WERI-Rb-1 (cell line): ENCODE results near the gene GAB2.

Experiments used
- DNase-seq: peaks from one replicate; pipeline ENCODE4 v3.0.0-alpha.2; 2020
- H3K27ac ChIP-seq: fragments of 250-450 bp; sonication (Bioruptor Pico); 2 replicates; pipeline ENCODE4 v1.5.1; 2020; ENCODE audit warnings: mild to moderate bottlenecking, moderate library complexity
- H3K27me3 ChIP-seq: fragments of 250-450 bp; sonication (Bioruptor Pico); 2 replicates; pipeline ENCODE4 v1.5.1; 2021; ENCODE audit warnings: mild to moderate bottlenecking, low read depth, moderate library complexity; ENCODE audit not compliant: insufficient read depth, severe bottlenecking
- H3K36me3 ChIP-seq: fragments of 250-450 bp; sonication (Bioruptor Pico); 2 replicates; pipeline ENCODE4 v1.5.1; 2020; ENCODE audit warnings: mild to moderate bottlenecking, moderate library complexity
- H3K4me3 ChIP-seq: 2 replicates; pipeline ENCODE4 v1.5.1; 2011; ENCODE audit warnings: low read depth, mild to moderate bottlenecking, control low read depth, low read length
- H3K9me3 ChIP-seq: fragments of 250-450 bp; sonication (Bioruptor Pico); 2 replicates; pipeline ENCODE4 v1.5.1; 2021; ENCODE audit warnings: mild to moderate bottlenecking, moderate library complexity; ENCODE audit not compliant: severe bottlenecking
- CTCF ChIP-seq: IDR thresholded peaks from 2 replicates; pipeline ENCODE4 v1.5.1; 2011; ENCODE audit warnings: low read depth, mild to moderate bottlenecking, control low read depth, inconsistent platforms, low read length

GAB2 gene

GRCh38 chr11:78332872-78333271 is 84.7 kb downstream of the GAB2 start:
- H3K27ac ChIP-seq: no peak overlapping the region
- DNase-seq: no peak

GRCh38 chr11:78332174-78332866 is 85.3 kb downstream of the GAB2 start:
- DNase-seq: no peak
- Histone ChIP-seq H3K4me3 (no peak overlapping the region), H3K9me3 (no peaks in the 10 kb centered on the region), H3K36me3 (no peaks in the 10 kb centered on the region), H3K27ac (no peak overlapping the region), H3K27me3 (no peaks in the 10 kb centered on the region)
- TF ChIP-seq CTCF: no peak

More at GRCh38 chr11:78332872-78333271, 84.7 kb downstream of the GAB2 start:
- H3K27me3 ChIP-seq: no peaks in the 10 kb centered on the region
- no peak for TF ChIP-seq CTCF
- H3K36me3 ChIP-seq: no peaks in the 10 kb centered on the region
- H3K9me3 ChIP-seq: no peaks in the 10 kb centered on the region
- no peak overlapping the region for H3K4me3 ChIP-seq

GRCh38 chr11:78331711-78332110 is 85.9 kb downstream of the GAB2 start:
- Histone ChIP-seq H3K36me3 (no peaks in the 10 kb centered on the region), H3K27me3 (no peaks in the 10 kb centered on the region), H3K27ac (no peak overlapping the region), H3K9me3 (no peaks in the 10 kb centered on the region), H3K4me3 (no peak overlapping the region)
- no peak for DNase-seq
- no peak for TF ChIP-seq CTCF

- H3K27me3 ChIP-seq: no peaks in the 10 kb centered on the region
- no peak overlapping the region for H3K4me3 ChIP-seq
- TF ChIP-seq CTCF: no peak
- DNase-seq: no peak
- no peak overlapping the region for H3K27ac ChIP-seq
- H3K9me3 ChIP-seq: no peaks in the 10 kb centered on the region
- no peaks in the 10 kb centered on the region for H3K36me3 ChIP-seq
Measured at GRCh38 chr11:78330361-78330760, 87.3 kb downstream of the GAB2 start.

- DNase-seq: no peak
- H3K36me3 ChIP-seq: no peaks in the 10 kb centered on the region
- no peaks in the 10 kb centered on the region for H3K27me3 ChIP-seq
- H3K4me3 ChIP-seq: no peak overlapping the region
- TF ChIP-seq CTCF: no peak
- no peak overlapping the region for H3K27ac ChIP-seq
- H3K9me3 ChIP-seq: no peaks in the 10 kb centered on the region
Measured at GRCh38 chr11:78327945-78328344, 89.7 kb downstream of the GAB2 start.

GRCh38 chr11:78325274-78325781 is 92.3 kb downstream of the GAB2 start:
- no peaks in the 10 kb centered on the region for H3K9me3 ChIP-seq
- H3K27me3 ChIP-seq: no peaks in the 10 kb centered on the region
- no peak for TF ChIP-seq CTCF
- no peak overlapping the region for H3K4me3 ChIP-seq
- H3K36me3 ChIP-seq: no peaks in the 10 kb centered on the region
- no peak for DNase-seq
- no peak overlapping the region for H3K27ac ChIP-seq
